Esophagus squamous epithelium (tissue), 4 donors: ENCODE measurements around the gene LARP1.

Experiments used
- POLR2A ChIP-seq, 4 donors: fragments of 450-650 bp; IDR thresholded peaks; one replicate each; pipeline ENCODE4 v1.6.1; 2017; ENCODE audit warnings: antibody characterized with exemption in 4 of 4, mild to moderate bottlenecking in 4 of 4, moderate library complexity in 3 of 4
- TF ChIP-seq, protein P1 (sequence below), 6 experiments: fragments of 450-650 bp in 4 of 6; fragments of 200-600 bp in 2 of 6; sonication (generic) in 2 of 6; IDR thresholded peaks; one replicate each; pipeline ENCODE4 v1.5.1; 2016 to 2019; ENCODE audit warnings: antibody characterized with exemption in 6 of 6, mild to moderate bottlenecking in 4 of 6, moderate library complexity in 4 of 6

DNA sequence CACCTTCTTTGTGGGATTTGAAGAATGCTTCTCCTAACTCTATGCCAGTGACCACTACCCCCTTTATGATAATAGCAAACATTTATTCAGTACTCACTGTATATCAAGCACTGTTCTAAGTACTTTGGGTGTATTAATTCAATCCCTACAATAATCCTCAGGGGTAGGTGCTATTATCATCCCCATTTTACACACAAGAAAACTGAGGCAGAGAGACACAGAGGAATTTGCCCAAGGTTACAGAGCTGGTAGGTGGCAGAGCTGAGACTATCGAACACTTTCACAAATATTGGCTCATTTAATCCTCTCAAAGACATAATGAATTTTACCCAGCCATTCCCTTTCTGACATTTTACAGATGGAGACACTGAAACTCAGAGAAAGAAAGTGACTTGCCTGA lies 9.8 kb upstream of the LARP1 start:
- TF ChIP-seq, protein P1, sequence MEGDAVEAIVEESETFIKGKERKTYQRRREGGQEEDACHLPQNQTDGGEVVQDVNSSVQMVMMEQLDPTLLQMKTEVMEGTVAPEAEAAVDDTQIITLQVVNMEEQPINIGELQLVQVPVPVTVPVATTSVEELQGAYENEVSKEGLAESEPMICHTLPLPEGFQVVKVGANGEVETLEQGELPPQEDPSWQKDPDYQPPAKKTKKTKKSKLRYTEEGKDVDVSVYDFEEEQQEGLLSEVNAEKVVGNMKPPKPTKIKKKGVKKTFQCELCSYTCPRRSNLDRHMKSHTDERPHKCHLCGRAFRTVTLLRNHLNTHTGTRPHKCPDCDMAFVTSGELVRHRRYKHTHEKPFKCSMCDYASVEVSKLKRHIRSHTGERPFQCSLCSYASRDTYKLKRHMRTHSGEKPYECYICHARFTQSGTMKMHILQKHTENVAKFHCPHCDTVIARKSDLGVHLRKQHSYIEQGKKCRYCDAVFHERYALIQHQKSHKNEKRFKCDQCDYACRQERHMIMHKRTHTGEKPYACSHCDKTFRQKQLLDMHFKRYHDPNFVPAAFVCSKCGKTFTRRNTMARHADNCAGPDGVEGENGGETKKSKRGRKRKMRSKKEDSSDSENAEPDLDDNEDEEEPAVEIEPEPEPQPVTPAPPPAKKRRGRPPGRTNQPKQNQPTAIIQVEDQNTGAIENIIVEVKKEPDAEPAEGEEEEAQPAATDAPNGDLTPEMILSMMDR (IDR thresholded peaks at IDR 0.05): no peak
- TF ChIP-seq POLR2A (IDR thresholded peaks at IDR 0.05): no peak
